ENCODE data around the gene MSANTD2.

Gene MSANTD2

DNA sequence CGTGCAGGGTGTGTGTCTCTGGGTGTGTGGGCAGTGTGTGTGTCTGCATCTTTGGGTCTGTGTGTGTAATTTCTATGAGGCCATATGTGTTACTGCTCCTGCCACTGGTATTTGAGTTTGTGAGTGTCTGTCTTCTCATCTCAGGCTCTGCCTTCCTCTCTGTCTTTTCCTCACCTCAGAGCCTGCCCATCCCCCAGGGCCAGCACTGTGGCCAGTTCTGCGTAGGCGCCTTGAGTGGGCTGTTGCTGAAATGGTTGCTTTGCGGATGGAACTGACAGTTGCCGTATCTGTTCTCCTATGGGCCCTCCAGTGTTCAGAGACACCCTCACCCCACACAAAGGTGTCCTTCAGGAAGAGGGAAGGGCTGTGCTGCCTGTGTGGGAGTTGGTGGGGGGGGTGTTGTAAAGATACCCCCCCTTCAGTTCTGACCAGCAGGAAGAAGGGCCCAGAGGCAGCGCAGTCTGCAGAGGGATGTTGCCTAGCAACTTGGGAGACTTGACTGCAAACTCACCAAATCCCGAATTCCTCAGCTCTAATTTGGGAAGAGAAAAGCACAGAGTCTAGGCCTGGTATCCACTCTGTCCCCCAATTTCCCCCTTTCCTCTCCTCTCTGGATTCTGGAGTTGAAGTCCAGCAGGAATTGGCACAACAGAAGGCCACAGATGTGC lies 62.4 kb downstream of the MSANTD2 start:
- Histone ChIP-seq H3K9me3 (ENCODE audit: insufficient read depth, low read length) (no peaks in the 10 kb centered on the region), H2AFZ (ENCODE audit: low read depth, low read length, severe bottlenecking) (no peak overlapping the region), H4K20me1 (ENCODE audit: low read depth, low read length) (no peaks in the 10 kb centered on the region), H3K36me3 (ENCODE audit: low read length) (no peaks in the 10 kb centered on the region), H3F3A (ENCODE audit: insufficient read depth) (no peaks in the 10 kb centered on the region), H3K4me2 (ENCODE audit: low read depth, low read length, poor library complexity, severe bottlenecking) (no peak overlapping the region), H3K9me2 (replicated peaks; ENCODE audit: insufficient read depth, low read length) (no peaks in the 10 kb centered on the region), H3K4me3 (ENCODE audit: insufficient read depth, low read length, poor library complexity, severe bottlenecking) (no peak overlapping the region), H3K79me2 (ENCODE audit: insufficient read depth, low read length) (no peaks in the 10 kb centered on the region), H3K27ac (ENCODE audit: low read depth, low read length) (no peak overlapping the region), H3K9ac (ENCODE audit: low read length) (no peak overlapping the region), H3K27me3 (ENCODE audit: low read length) (no peaks in the 10 kb centered on the region)
- TF ChIP-seq, protein P1, sequence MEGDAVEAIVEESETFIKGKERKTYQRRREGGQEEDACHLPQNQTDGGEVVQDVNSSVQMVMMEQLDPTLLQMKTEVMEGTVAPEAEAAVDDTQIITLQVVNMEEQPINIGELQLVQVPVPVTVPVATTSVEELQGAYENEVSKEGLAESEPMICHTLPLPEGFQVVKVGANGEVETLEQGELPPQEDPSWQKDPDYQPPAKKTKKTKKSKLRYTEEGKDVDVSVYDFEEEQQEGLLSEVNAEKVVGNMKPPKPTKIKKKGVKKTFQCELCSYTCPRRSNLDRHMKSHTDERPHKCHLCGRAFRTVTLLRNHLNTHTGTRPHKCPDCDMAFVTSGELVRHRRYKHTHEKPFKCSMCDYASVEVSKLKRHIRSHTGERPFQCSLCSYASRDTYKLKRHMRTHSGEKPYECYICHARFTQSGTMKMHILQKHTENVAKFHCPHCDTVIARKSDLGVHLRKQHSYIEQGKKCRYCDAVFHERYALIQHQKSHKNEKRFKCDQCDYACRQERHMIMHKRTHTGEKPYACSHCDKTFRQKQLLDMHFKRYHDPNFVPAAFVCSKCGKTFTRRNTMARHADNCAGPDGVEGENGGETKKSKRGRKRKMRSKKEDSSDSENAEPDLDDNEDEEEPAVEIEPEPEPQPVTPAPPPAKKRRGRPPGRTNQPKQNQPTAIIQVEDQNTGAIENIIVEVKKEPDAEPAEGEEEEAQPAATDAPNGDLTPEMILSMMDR (IDR thresholded peaks at IDR 0.05; ENCODE audit: insufficient read depth, low read length, poor library complexity, severe bottlenecking): no peak
- no peak for TF ChIP-seq EZH2phosphoT487 (conservative IDR thresholded peaks at IDR 0.05; ENCODE audit: low read length)

DNA sequence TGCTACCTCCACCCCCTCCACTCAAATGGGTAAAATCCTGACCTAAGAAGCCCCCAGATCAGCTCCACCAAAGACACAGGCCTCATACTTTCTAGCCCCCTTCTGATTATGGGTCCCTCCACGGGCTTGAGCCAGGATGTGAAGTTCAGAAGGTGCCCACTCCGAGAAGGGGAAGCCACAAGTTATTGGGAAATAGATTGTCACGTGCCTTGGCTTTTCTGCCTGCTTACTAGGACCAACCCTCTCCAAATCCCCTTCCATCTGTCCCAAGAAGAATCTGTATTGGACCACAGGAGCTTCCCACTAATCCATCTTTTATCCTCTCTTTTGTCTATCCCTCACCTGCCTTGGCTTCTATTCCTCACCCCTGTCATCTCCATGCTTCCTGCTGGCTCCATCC lies 63.5 kb downstream of the MSANTD2 start:
- H3K36me3 ChIP-seq (ENCODE audit: low read length): no peaks in the 10 kb centered on the region
- no peaks in the 10 kb centered on the region for H3K9me2 ChIP-seq (replicated peaks; ENCODE audit: insufficient read depth, low read length)
- no peak overlapping the region for H2AFZ ChIP-seq (ENCODE audit: low read depth, low read length, severe bottlenecking)
- TF ChIP-seq, protein P1 (IDR thresholded peaks at IDR 0.05; ENCODE audit: insufficient read depth, low read length, poor library complexity, severe bottlenecking): no peak
- TF ChIP-seq EZH2phosphoT487 (conservative IDR thresholded peaks at IDR 0.05; ENCODE audit: low read length): no peak
- H3K4me3 ChIP-seq (ENCODE audit: insufficient read depth, low read length, poor library complexity, severe bottlenecking): no peak overlapping the region
- no peaks in the 10 kb centered on the region for H3K27me3 ChIP-seq (ENCODE audit: low read length)
- H3K79me2 ChIP-seq (ENCODE audit: insufficient read depth, low read length): no peaks in the 10 kb centered on the region
- H3K9me3 ChIP-seq (ENCODE audit: insufficient read depth, low read length): no peaks in the 10 kb centered on the region
- no peak overlapping the region for H3K4me2 ChIP-seq (ENCODE audit: low read depth, low read length, poor library complexity, severe bottlenecking)
- no peaks in the 10 kb centered on the region for H4K20me1 ChIP-seq (ENCODE audit: low read depth, low read length)
- H3K27ac ChIP-seq (ENCODE audit: low read depth, low read length): no peak overlapping the region
- H3K9ac ChIP-seq (ENCODE audit: low read length): no peak overlapping the region
- no peaks in the 10 kb centered on the region for H3F3A ChIP-seq (ENCODE audit: insufficient read depth)

DNA sequence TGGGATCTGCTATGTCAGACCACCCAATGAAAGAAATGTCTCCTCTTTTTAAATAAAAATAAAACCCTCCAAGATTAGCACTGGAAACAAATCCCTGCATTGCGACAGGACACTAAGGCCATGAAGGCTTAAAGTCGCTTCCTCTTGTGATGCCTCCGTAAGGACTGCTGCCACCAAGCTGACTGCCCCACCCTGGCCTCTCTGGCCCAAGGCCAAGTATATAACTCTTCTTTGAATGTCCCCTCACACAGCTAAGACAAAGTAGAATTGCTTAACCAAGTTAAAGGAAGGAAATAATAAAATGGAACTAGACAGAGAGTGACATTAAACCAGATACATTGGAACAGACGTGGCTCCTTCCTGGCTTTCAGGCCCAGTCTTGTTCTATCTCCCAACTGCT lies 68.0 kb downstream of the MSANTD2 start:
- no peaks in the 10 kb centered on the region for H3K9me2 ChIP-seq (replicated peaks; ENCODE audit: insufficient read depth, low read length)
- no peak overlapping the region for H3K27ac ChIP-seq (ENCODE audit: low read depth, low read length)
- no peaks in the 10 kb centered on the region for H3K27me3 ChIP-seq (ENCODE audit: low read length)
- H2AFZ ChIP-seq (ENCODE audit: low read depth, low read length, severe bottlenecking): no peak overlapping the region
- no peak overlapping the region for H3K4me3 ChIP-seq (ENCODE audit: insufficient read depth, low read length, poor library complexity, severe bottlenecking)
- H4K20me1 ChIP-seq (ENCODE audit: low read depth, low read length): no peaks in the 10 kb centered on the region
- no peaks in the 10 kb centered on the region for H3K79me2 ChIP-seq (ENCODE audit: insufficient read depth, low read length)
- no peaks in the 10 kb centered on the region for H3F3A ChIP-seq (ENCODE audit: insufficient read depth)
- TF ChIP-seq EZH2phosphoT487 (conservative IDR thresholded peaks at IDR 0.05; ENCODE audit: low read length): no peak
- TF ChIP-seq, protein P1 (IDR thresholded peaks at IDR 0.05; ENCODE audit: insufficient read depth, low read length, poor library complexity, severe bottlenecking): no peak
- H3K9me3 ChIP-seq (ENCODE audit: insufficient read depth, low read length): no peaks in the 10 kb centered on the region
- no peak overlapping the region for H3K4me2 ChIP-seq (ENCODE audit: low read depth, low read length, poor library complexity, severe bottlenecking)
- no peak overlapping the region for H3K9ac ChIP-seq (ENCODE audit: low read length)
- no peaks in the 10 kb centered on the region for H3K36me3 ChIP-seq (ENCODE audit: low read length)
